A549 treated with GW870086 at 1 μM for 4 hours (cell line): ENCODE data around the gene ZNF512. TPM values are rescaled to one million over a fixed set of nuclear protein-coding genes. Genes with fewer than 3 reads are reported as not detected.

Experiments used
- total RNA-seq: library from RNA; stranded (reverse); fragments of 200-300 nt; extraction: Qiagen RNA extraction; gene quantifications from 5 replicates; pipeline ENCODE4 v1.2.3, GENCODE V29; 2022; ENCODE audit warnings: low read depth

Gene ZNF512, protein sequence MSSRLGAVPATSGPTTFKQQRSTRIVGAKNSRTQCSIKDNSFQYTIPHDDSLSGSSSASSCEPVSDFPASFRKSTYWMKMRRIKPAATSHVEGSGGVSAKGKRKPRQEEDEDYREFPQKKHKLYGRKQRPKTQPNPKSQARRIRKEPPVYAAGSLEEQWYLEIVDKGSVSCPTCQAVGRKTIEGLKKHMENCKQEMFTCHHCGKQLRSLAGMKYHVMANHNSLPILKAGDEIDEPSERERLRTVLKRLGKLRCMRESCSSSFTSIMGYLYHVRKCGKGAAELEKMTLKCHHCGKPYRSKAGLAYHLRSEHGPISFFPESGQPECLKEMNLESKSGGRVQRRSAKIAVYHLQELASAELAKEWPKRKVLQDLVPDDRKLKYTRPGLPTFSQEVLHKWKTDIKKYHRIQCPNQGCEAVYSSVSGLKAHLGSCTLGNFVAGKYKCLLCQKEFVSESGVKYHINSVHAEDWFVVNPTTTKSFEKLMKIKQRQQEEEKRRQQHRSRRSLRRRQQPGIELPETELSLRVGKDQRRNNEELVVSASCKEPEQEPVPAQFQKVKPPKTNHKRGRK
- total RNA-seq, result 12.2 to 21.3 TPM (median 17.9 TPM) in 5 replicates

DNA sequence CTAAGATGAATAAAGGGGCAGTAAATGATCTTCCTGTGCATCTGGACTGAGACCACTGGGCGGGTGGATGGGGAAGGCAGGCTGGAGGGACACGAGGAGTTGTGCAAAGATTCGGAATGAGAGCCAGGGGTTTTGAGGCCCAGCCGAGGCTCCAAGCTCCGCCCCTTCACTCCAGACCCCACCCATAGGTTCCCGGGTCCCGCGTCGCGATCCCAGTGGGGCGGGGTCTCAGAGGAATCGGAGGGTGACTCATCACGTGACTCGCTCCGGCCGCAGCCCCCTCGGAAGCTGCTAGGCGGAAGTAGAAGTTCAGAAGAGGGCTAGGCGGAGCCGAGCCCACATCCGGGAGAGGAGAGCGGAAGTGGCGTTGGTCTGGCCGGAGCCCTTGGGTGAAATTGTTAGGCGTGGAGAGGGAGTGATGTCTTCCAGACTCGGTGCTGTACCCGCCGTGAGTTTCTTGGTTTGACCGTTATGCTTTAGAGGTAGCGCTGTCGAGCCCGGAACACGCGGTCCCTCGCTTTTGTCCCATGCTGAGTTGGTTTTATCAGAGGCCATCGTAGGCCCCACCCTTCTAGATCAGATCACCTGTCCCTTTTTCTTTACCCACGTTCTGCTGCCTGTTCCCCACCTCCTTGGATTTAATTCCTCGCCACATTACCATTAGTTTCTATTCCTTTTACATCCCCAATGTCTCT lies at the start of gene ZNF512:
Gene ZNF512 (plus strand): TSS at position 348 of the 695 bp plus-strand sequence. CDS start 71 bp downstream, at position 419.

DNA sequence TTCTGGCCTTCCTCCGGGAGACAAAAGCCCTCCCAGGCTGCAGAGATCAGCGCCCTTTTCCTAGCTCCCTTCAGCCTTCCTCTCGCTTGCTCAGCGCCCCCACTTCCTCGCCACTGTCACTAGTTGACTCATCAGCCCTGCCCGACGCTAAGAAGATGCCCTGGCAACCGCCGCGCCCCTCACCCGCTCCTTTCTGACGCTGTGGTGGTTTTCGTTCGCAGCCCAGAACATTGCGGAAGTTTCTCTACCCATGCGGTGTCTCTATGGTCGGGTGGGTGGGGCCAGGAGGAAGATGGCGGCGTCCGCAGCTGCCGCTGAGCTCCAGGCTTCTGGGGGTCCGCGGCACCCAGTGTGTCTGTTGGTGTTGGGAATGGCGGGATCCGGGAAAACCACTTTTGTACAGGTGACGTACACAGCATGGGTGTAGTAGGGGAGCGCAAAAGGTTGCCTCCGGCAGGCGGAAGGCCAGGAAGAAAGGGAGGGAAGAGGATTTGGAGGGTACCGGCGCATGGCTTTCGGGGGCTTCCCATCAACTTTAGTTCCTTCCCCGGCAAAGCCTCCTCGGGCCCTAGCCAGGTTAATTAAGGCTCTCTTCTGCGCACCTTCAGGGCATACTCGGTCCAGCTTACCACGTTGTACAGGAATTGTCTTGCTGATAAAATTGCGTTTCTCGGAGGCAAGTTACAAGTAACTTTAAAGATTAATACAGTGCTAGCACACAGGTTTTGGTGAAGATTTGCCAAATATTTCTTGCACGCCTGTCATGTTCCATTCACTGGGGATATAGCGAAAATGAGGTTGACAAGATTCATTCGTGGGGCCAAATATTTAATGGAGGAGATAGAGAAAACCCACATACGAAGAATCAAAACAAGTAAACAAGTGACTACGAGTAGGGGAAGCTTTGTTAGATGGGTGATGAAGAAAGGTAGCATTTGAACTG lies 46.2 kb downstream of the ZNF512 start, which contains the start of the genes CCDC121 and GPN1:
Gene CCDC121 (minus strand): TSS at position 246 of the 943 bp plus-strand sequence. CDS start 1,213 bp downstream, outside the sequence.
Gene GPN1 (plus strand): TSS at position 284 of the 943 bp plus-strand sequence. CDS start 9 bp downstream, at position 293.

DNA sequence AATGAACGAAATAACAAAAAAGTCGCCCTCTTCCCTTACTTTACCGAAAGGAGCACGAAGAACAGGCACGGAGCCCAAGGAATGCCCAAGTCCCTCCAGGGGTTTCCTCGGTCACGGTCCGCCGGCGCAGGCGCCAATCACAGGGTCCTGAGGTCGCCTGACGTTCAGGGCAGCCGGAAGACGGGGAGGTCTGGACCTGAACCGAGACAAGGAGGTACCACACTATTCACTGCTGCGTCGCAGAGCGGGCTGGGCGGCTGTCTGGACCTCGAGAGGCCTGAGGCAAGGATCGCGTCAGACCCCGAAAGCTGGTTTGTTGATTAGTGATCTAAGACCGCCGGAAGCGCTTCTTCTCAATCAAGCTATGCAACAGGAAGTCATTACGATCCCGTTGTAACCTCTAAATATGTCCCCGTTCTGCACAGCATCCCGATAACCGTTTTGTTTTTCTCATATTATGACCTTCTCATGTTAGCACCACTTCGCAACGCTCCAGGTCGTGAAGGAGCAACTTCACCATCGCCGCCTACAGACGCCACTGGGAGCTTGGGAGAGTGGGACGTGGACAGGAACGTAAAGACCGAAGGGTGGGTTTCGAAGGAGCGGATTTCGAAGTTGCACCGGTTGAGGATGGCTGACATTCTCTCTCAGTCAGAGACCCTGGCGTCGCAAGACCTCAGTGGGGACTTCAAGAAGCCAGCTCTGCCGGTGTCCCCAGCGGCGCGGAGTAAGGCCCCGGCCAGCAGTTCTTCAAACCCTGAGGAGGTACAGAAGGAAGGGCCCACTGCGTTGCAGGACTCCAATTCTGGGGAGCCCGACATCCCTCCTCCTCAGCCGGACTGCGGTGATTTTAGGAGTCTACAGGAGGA lies 80.7 kb downstream of the ZNF512 start, which contains the start of the genes SLC4A1AP and SUPT7L:
Gene SLC4A1AP (plus strand): TSS at position 605 of the 869 bp plus-strand sequence. CDS start 26 bp downstream, at position 631.
Gene SUPT7L (minus strand): TSS at position 330 of the 869 bp plus-strand sequence. CDS start 1,422 bp downstream, outside the sequence.

Other genes starting within 250 kb of the ZNF512 start
- 56.5 to 64.6 TPM (median 61.4 TPM) in 5 replicates for gene GTF3C2, start 226.3 kb upstream of the ZNF512 start, total RNA-seq
- 54.9 to 62.2 TPM (median 58.8 TPM) in 5 replicates for gene EIF2B4, start 212.7 kb upstream of the ZNF512 start, total RNA-seq
- gene SNX17, start 212.4 kb upstream of the ZNF512 start, total RNA-seq, result 135 to 147 TPM (median 145 TPM) in 5 replicates
- 9.7 to 15.5 TPM (median 14.0 TPM) in 5 replicates for gene ZNF513, start 202.3 kb upstream of the ZNF512 start, total RNA-seq
- 152 to 163 TPM (median 161 TPM) in 5 replicates for gene PPM1G, start 173.5 kb upstream of the ZNF512 start, total RNA-seq
- 118 to 138 TPM (median 130 TPM) in 5 replicates for gene NRBP1, start 154.4 kb upstream of the ZNF512 start, total RNA-seq
- gene KRTCAP3, start 140.7 kb upstream of the ZNF512 start, total RNA-seq, result 0.39 to 0.90 TPM (median 0.85 TPM) in 5 replicates
- gene IFT172, start 93.3 kb upstream of the ZNF512 start, total RNA-seq, result 7.5 to 9.9 TPM (median 8.0 TPM) in 5 replicates
- gene FNDC4, start 87.8 kb upstream of the ZNF512 start, total RNA-seq, result 3.5 to 6.2 TPM (median 4.0 TPM) in 5 replicates
- gene GCKR, start 86.2 kb upstream of the ZNF512 start, total RNA-seq, result 0.08 to 0.80 TPM (median 0.43 TPM) in 4 of 5 replicates, not detected in the other
- 2.5 to 4.7 TPM (median 4.2 TPM) in 5 replicates for gene CCDC121, start 46.0 kb downstream of the ZNF512 start, total RNA-seq
- 57.4 to 64.0 TPM (median 60.0 TPM) in 5 replicates for gene GPN1, start 46.0 kb downstream of the ZNF512 start, total RNA-seq
- gene SUPT7L, start 80.6 kb downstream of the ZNF512 start, total RNA-seq, result 28.2 to 33.4 TPM (median 33.1 TPM) in 5 replicates
- gene SLC4A1AP, start 80.8 kb downstream of the ZNF512 start, total RNA-seq, result 27.5 to 33.2 TPM (median 31.0 TPM) in 5 replicates
- gene MRPL33, start 188.7 kb downstream of the ZNF512 start, total RNA-seq, result 321 to 537 TPM (median 349 TPM) in 5 replicates